Pancreas (tissue), 10 donors: ENCODE data around the gene ECE2. TPM values are rescaled to one million over a fixed set of nuclear protein-coding genes. Genes with fewer than 3 reads are reported as not detected.

ENCODE experiments used
- ATAC-seq, 4 donors: fragments of 200-7000 bp; cut with Tn5 transposase; one replicate each; pipeline versions ENCODE4 v1.8.0 to v1.9.1; 2020; ENCODE audit warnings: mild to moderate bottlenecking in 4 of 4, moderate library complexity in 4 of 4
- DNase-seq, 6 donors: peaks; one replicate each; pipeline ENCODE4 v3.0.0-alpha.2; 2020
- FAIRE-seq: peaks from 2 replicates; lab custom pipeline; 2012; peaks lifted over from hg19 to GRCh38; lab: Jason Lieb, UNC
- H3K27ac ChIP-seq, 4 donors: fragments of 200-600 bp; sonication (generic); 1 replicate in 3 of 4; 2 replicates in 1 of 4; pipeline versions ENCODE4 v1.5.0 to v1.8.0; 2020
- H3K27me3 ChIP-seq, 4 donors: fragments of 200-600 bp; one replicate each; pipeline ENCODE4 v1.8.0; 2021
- H3K36me3 ChIP-seq, 3 donors: fragments of 200-600 bp; sonication (generic) in 1 of 3; one replicate each; pipeline versions ENCODE4 v1.5.0 to v1.8.0; 2020 to 2021
- H3K4me1 ChIP-seq, 3 donors: fragments of 200-600 bp; one replicate each; pipeline ENCODE4 v1.8.0; 2021
- H3K4me3 ChIP-seq, 4 donors: fragments of 200-600 bp; sonication (generic) in 2 of 4; one replicate each; pipeline versions ENCODE4 v1.5.0 to v1.8.0; 2020 to 2021
- H3K9me3 ChIP-seq, 4 donors: fragments of 200-600 bp; one replicate each; pipeline ENCODE4 v1.8.0; 2021
- CTCF ChIP-seq, 4 donors: fragments of 200-600 bp; sonication (generic) in 3 of 4; IDR thresholded peaks; one replicate each; pipeline versions ENCODE4 v1.5.0 to v1.8.0; 2021; ENCODE audit warnings: antibody characterized with exemption in 4 of 4
- WGBS, 2 donors: extraction: QIAGEN DNeasy Blood & Tissue Kit; methylation state at CpG; one replicate each; pipeline ENCODE4 v1.1.7; 2013; 5-methylcytosine and 5-hydroxymethylcytosine counted together
- intact Hi-C, 3 donors: fragments of 100-400 bp; cut with DNase I; formaldehyde crosslinking; loops; one replicate each; pipeline versions ENCODE4 v1.11.1 to v1.14.2; 2022
- polyA plus RNA-seq, 2 donors: library from polyadenylated mRNA; stranded (reverse); fragments of 200-250 nt; gene quantifications; one replicate each; pipeline ENCODE4 v1.2.3, GENCODE V29; 2013
- total RNA-seq, 6 donors: library from RNA; stranded (reverse); fragmentation: NEBNext Ultra II Directional in 4 of 6; extraction: Animal tissue kit (Norgen Biotek cat#: 25700) in 4 of 6; gene quantifications; one replicate each; pipeline versions ENCODE4 v1.2.1 to v1.2.4, GENCODE V29; 2021 to 2023
- donor health status: healthy with polysubstance abuse.
- donor health status: DM: no; HTN: no; CAD: no; lungs with moderate emphysema.
- donor health status: DM: no; HTN: no; CAD: no.
- donor health status: control.
- donor health status: control.
- donor health status: Bipolar disorder and iron deficiency.
- donor health status: DM: yes; HTN: yes; CAD: no.
- donor health status: DM: no; HTN: no; CAD: no.
- donor health status: DM: no; HTN: no; CAD: no.
- donor health status: DM: yes; HTN: yes; CAD: no.

The ECE2 gene
- total and polyA plus RNA-seq, 8 donors = 6.3 to 25.4 (median 8.8) TPM

- no peaks in the 10 kb centered on the region for H3K4me1 ChIP-seq
- H3K27ac ChIP-seq = peak overlapping the region; percentile 49 to 70 (median 59)
- FAIRE-seq (no peak), DNase-seq (peak; percentile 38 to 87 (median 60)), ATAC-seq (peak; percentile 7 to 34 (median 12))
- no peaks in the 10 kb centered on the region for H3K27me3 ChIP-seq
- H3K9me3 ChIP-seq = no peaks in the 10 kb centered on the region
- H3K4me3 ChIP-seq = peak overlapping the region; percentile 31 to 78 (median 61)
- intact Hi-C loops = no loop called here
- WGBS, 2 donors = 1% methylated on average over 47 to 91 of the region's 91 CpGs
- H3K36me3 ChIP-seq = no peaks in the 10 kb centered on the region
- no peak for TF ChIP-seq CTCF (IDR thresholded peaks at IDR 0.05)
Measured at GRCh38 chr3:184259878-184260723, 15.7 kb upstream of the ECE2 start.

DNA sequence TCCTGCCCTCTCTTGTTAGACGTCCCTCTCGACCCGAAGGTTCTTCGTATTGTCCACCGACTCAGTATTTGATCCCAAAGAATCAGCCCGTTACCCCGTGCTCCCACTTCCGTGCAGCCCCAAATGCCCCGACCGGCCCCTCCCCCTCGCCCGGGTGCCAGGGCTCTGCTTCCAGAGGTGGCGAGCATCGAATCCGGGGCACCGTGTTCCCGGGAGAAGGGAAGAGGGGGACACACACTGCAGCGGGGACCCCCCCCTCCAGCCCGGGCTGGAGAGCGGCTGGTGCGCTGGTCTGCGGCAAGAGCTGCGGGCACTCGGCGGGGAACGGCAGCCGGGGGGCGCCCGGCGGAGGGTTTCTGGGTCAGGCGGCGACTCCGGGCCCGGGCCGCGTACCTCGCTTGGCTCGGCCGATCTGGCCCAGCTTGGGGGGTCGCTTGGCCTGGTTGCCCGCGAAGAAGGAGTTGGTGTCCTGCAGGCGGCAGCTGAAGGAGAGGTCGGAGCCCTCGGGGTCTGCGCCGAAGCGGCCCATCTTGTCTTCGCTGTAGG is 15.0 kb upstream of the ECE2 start:
- FAIRE-seq (no peak), ATAC-seq (peak in 1 of 4 donors; percentile 0), DNase-seq (peak; percentile 42 to 87 (median 68))
- WGBS, 2 donors = 1% methylated on average over 44 to 49 of the region's 49 CpGs
- H3K4me3 ChIP-seq = peak overlapping the region; percentile 31 to 78 (median 61)
- H3K4me1 ChIP-seq = no peaks in the 10 kb centered on the region
- H3K36me3 ChIP-seq = no peaks in the 10 kb centered on the region
- TF ChIP-seq CTCF (IDR thresholded peaks at IDR 0.05) = no peak
- H3K27ac ChIP-seq = peak overlapping the region; percentile 49 to 70 (median 59)
- intact Hi-C loops = no loop called here
- H3K9me3 ChIP-seq = no peaks in the 10 kb centered on the region
- no peaks in the 10 kb centered on the region for H3K27me3 ChIP-seq

DNA sequence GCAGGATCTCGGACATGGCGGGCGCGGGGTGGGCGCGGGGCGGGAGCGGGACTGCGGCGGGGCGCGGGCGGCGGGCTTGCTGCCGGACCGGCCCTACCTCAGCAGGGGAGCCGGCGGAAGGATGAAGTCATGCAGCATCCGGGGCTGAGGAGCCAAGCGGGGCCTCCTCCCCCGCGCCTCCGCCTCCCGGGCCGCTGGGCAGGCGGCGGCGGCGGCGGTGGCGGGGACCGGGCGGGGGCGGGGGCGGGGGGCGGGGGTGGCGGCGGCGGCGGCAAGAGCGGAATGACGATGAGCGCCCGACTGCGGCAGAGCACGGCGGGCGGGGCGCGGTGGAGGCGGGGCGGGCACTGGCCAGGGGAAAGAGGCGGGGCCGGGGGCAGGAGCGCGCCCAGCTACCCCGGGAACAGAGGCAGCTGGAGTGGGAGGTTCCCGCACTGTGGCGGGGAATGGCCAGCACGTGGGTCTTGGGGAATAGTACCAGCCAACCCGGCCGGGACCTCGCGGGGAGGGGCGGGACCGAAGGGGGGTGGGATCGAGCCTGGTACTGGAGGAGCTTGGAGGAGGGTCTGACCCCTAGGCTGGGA is 14.5 kb upstream of the ECE2 start, which contains the start of gene CAMK2N2:
TSS of gene CAMK2N2 (minus strand) at position 284 of the 584 bp plus-strand sequence. CDS start at position 16, 268 bp downstream.
- Histone ChIP-seq H3K36me3 (no peaks in the 10 kb centered on the region), H3K4me3 (peak within 1 kb of the TSS; percentile 31 to 78 (median 61)), H3K27ac (peak within 1 kb of the TSS; percentile 86 to 92 (median 90)), H3K27me3 (no peaks in the 10 kb centered on the region), H3K4me1 (no peaks in the 10 kb centered on the region), H3K9me3 (no peaks in the 10 kb centered on the region)
- WGBS, 2 donors = 1% methylated on average over 21 to 67 of the region's 67 CpGs
- ATAC-seq = peak; percentile 78 to 91 (median 84)
- TF ChIP-seq CTCF (IDR thresholded peaks at IDR 0.05) = no peak
- no peak for FAIRE-seq
- intact Hi-C loops = no loop called here
- DNase-seq = peak; percentile 94 to 99 (median 98)

GRCh38 chr3:184261854-184262763 is 13.7 kb upstream of the ECE2 start:
- H3K27ac ChIP-seq = peak overlapping the region; percentile 86 to 92 (median 90)

More at GRCh38 chr3:184261854-184262763, 13.7 kb upstream of the ECE2 start:
- ATAC-seq = peak; percentile 71 to 79 (median 74)
- no peak for TF ChIP-seq CTCF (IDR thresholded peaks at IDR 0.05)
- Histone ChIP-seq H3K4me1 (no peaks in the 10 kb centered on the region), H3K27me3 (no peaks in the 10 kb centered on the region), H3K36me3 (no peaks in the 10 kb centered on the region), H3K9me3 (no peaks in the 10 kb centered on the region), H3K4me3 (peak overlapping the region; percentile 18 to 78 (median 61))
- intact Hi-C loops = no loop called here
- FAIRE-seq = no peak
- peak; percentile 87 to 96 (median 94) for DNase-seq
- 1 to 2% methylated on average over 51 to 66 of the region's 66 CpGs for WGBS, 2 donors
